ENCODE data around the gene ASIC3. TPM values are rescaled to one million over a fixed set of nuclear protein-coding genes. Genes with fewer than 3 reads are reported as not detected.
A peak's percentile ranks its signal among the peaks of the same experiment; 100 is the strongest.

The ASIC3 gene
- total and polyA plus RNA-seq, 2 of the 8 experiments (the other 6 are each of a cell fraction or from before 2014, with no cell fraction given): 1.6 to 1.9 TPM

DNA sequence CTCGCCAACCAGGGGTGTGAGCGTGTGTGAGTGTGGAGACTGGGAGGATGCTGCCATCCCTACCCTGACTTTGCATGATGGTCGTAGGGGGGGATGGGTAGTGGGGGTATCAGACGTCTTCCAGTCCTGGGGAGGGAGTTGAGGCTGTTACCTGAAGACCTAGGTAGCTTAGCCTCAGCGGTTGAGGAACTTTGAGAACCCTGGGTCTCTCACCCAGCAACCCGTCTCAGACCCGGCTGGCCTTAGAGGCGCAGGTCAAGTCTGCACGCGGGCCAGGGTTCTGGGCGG lies 13.7 kb downstream of the ASIC3 start:
- DNase-seq (ENCODE audit: low read depth in 1 of 2, low spot score in 2 of 2) (no peak), FAIRE-seq (no peak)
- Histone ChIP-seq H3K4me1 (replicated peaks in 1 of 4; ENCODE audit: control insufficient read depth in 3 of 4, insufficient read depth in 4 of 4, low read length in 3 of 4) (peaks cover 9 to 35% (median 30%) of the 10 kb centered on the region in 4 experiments), H3K23ac (ENCODE audit: insufficient read length) (no peak overlapping the region), H3K18ac (ENCODE audit: extremely low read depth, low read length) (peak overlapping the region; percentile 52; the same call in 1 of the 2 replicates), H2AK5ac (ENCODE audit: low read depth, low read length) (0 out of 2 replicates have a peak overlapping the region, but pooled peaks have one; percentile 93), H2BK12ac (ENCODE audit: low read depth, low read length) (peak overlapping the region; percentile 40; the same call in 1 of the 2 replicates), H2BK20ac (ENCODE audit: low read length) (no peak overlapping the region), H2AFZ (ENCODE audit: low read length) (no peak overlapping the region), H3K14ac (ENCODE audit: insufficient read length) (no peak overlapping the region), H3K4me3 (ENCODE audit: extremely low read depth in 1 of 4, insufficient read depth in 2 of 4, low read depth in 3 of 4, low read length in 4 of 4) (peak overlapping the region; percentile 19 to 91 (median 22); a peak in 6 of 8 replicates), H4K91ac (replicated peaks; ENCODE audit: insufficient read length, low read length) (no peak overlapping the region), H3K79me1 (ENCODE audit: low read depth, low read length) (peaks cover 6% of the 10 kb centered on the region; the same call in 1 of the 2 replicates), H2BK120ac (replicated peaks; ENCODE audit: low read depth, low read length) (no peak overlapping the region), H3K4me2 (ENCODE audit: insufficient read depth in 1 of 2, low read depth in 2 of 2, low read length in 2 of 2) (peak overlapping the region; percentile 86 to 99), H3K36me3 (ENCODE audit: control insufficient read depth in 2 of 4, insufficient read depth in 4 of 4, low read length in 3 of 4) (peaks cover 3 to 22% (median 13%) of the 10 kb centered on the region in 4 experiments; a peak in 6 of 8 replicates), H3K9ac (replicated peaks in 1 of 4; ENCODE audit: extremely low read depth in 1 of 4, low read depth in 3 of 4, low read length in 3 of 4) (peak overlapping the region in 2 of 4 experiments; percentile 25 to 38; a peak in 1 of 7 replicates), H2BK15ac (ENCODE audit: low read length) (peak overlapping the region; percentile 48; the same call in 1 of the 2 replicates), H3K79me2 (ENCODE audit: control insufficient read depth in 1 of 2, insufficient read depth in 2 of 2, low read length in 2 of 2) (peaks cover 0 to 8% of the 10 kb centered on the region in 2 experiments; a peak in 1 of 4 replicates), H3K56ac (replicated peaks; ENCODE audit: insufficient read length, low read depth, low read length) (no peak overlapping the region), H3K4ac (replicated peaks; ENCODE audit: insufficient read length, low read depth, low read length) (peak overlapping the region; percentile 36), H3K9me3 (ENCODE audit: insufficient read depth in 2 of 2, low read depth in 1 of 2, low read length in 1 of 2) (no peaks in the 10 kb centered on the region), H3K27ac (ENCODE audit: low read depth, low read length) (no peak overlapping the region), H4K8ac (ENCODE audit: extremely low read depth, insufficient read depth, low read length) (no peak overlapping the region; the same call in 1 of the 2 replicates), H3K27me3 (replicated peaks in 1 of 4; ENCODE audit: control insufficient read depth in 3 of 4, extremely low read depth in 1 of 4, insufficient read depth in 3 of 4, low read length in 3 of 4) (peaks cover 0 to 2% (median under 1%) of the 10 kb centered on the region in 4 experiments; a peak in 4 of 7 replicates), H3K23me2 (ENCODE audit: low read depth, low read length) (peaks cover 30% of the 10 kb centered on the region), H2BK5ac (ENCODE audit: low read depth, low read length) (peak overlapping the region; percentile 82; the same call in 1 of the 2 replicates), H4K5ac (ENCODE audit: insufficient read length, low read depth, low read length) (no peak overlapping the region), H4K20me1 (replicated peaks in 1 of 2; ENCODE audit: control insufficient read depth in 1 of 2, insufficient read depth in 2 of 2, low read length in 2 of 2) (peaks cover 5 to 9% of the 10 kb centered on the region in 2 experiments)
- 20% methylated on average over 10 of the region's 11 CpGs; no CpG with 5 or more reads in 1 of the 2 experiments for WGBS, 2 experiments (ENCODE audit: extremely low coverage in 1 of 2, insufficient coverage in 1 of 2, insufficient read length in 1 of 2, insufficient replicate concordance in 2 of 2, low coverage in 1 of 2, low lambda C conversion rate in 2 of 2, missing lambda C conversion rate in 1 of 2)
- POLR2A ChIA-PET (ENCODE audit: partially characterized antibody): interaction anchor here (0.7 to 7.9 kb wide), 12 partner anchors 9 to 190 kb away, joined by 3 to 77 read pairs (median 6); partner anchors contain the start of genes ABCB8, AGAP3 and FASTK
- CTCF ChIA-PET (ENCODE audit: partially characterized antibody): interaction anchor here (0.9 to 9.7 kb wide), 11 partner anchors 10 to 59 kb away, joined by 3 to 88 read pairs (median 7); partner anchors contain the start of gene AGAP3
- no peak for TF ChIP-seq SP4 (IDR thresholded peaks at IDR 0.05; ENCODE audit: low read length)
- TF ChIP-seq CHD1 (IDR thresholded peaks at IDR 0.05; ENCODE audit: low read depth, low read length): no peak
- TF ChIP-seq KDM1A (IDR thresholded peaks at IDR 0.05; ENCODE audit: borderline replicate concordance, low read length): no peak
- TF ChIP-seq SUZ12 (IDR thresholded peaks at IDR 0.05; ENCODE audit: low read length): no peak
- no peak for TF ChIP-seq GABPA (IDR thresholded peaks at IDR 0.05; ENCODE audit: borderline replicate concordance, insufficient read depth, low read length)
- TF ChIP-seq, protein P1, sequence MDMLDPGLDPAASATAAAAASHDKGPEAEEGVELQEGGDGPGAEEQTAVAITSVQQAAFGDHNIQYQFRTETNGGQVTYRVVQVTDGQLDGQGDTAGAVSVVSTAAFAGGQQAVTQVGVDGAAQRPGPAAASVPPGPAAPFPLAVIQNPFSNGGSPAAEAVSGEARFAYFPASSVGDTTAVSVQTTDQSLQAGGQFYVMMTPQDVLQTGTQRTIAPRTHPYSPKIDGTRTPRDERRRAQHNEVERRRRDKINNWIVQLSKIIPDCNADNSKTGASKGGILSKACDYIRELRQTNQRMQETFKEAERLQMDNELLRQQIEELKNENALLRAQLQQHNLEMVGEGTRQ (IDR thresholded peaks at IDR 0.05; ENCODE audit: low read length): no peak
- TF ChIP-seq BACH1 (IDR thresholded peaks at IDR 0.05; ENCODE audit: low read length): no peak
- TF ChIP-seq RBBP5 (IDR thresholded peaks at IDR 0.05; ENCODE audit: borderline replicate concordance, low read depth, low read length): no peak
- TF ChIP-seq HDAC6 (IDR thresholded peaks at IDR 0.05; ENCODE audit: low read depth, low read length): no peak
- TF ChIP-seq NRF1 (IDR thresholded peaks at IDR 0.05; ENCODE audit: low read depth, low read length): no peak
- no peak for TF ChIP-seq POU5F1 (IDR thresholded peaks at IDR 0.05; ENCODE audit: low read depth, low read length)
